WERI-Rb-1 (cell line): ENCODE data around the gene RSPH3.

Source experiments
- DNase-seq: peaks from one replicate; pipeline ENCODE4 v3.0.0-alpha.2; 2020
- H3K27ac ChIP-seq: fragments of 250-450 bp; sonication (Bioruptor Pico); 2 replicates; pipeline ENCODE4 v1.5.1; 2020; ENCODE audit warnings: mild to moderate bottlenecking, moderate library complexity
- H3K27me3 ChIP-seq: fragments of 250-450 bp; sonication (Bioruptor Pico); 2 replicates; pipeline ENCODE4 v1.5.1; 2021; ENCODE audit warnings: mild to moderate bottlenecking, low read depth, moderate library complexity; ENCODE audit not compliant: insufficient read depth, severe bottlenecking
- H3K36me3 ChIP-seq: fragments of 250-450 bp; sonication (Bioruptor Pico); 2 replicates; pipeline ENCODE4 v1.5.1; 2020; ENCODE audit warnings: mild to moderate bottlenecking, moderate library complexity
- H3K4me3 ChIP-seq: 2 replicates; pipeline ENCODE4 v1.5.1; 2011; ENCODE audit warnings: low read depth, mild to moderate bottlenecking, control low read depth, low read length
- H3K9me3 ChIP-seq: fragments of 250-450 bp; sonication (Bioruptor Pico); 2 replicates; pipeline ENCODE4 v1.5.1; 2021; ENCODE audit warnings: mild to moderate bottlenecking, moderate library complexity; ENCODE audit not compliant: severe bottlenecking
- CTCF ChIP-seq: IDR thresholded peaks from 2 replicates; pipeline ENCODE4 v1.5.1; 2011; ENCODE audit warnings: low read depth, mild to moderate bottlenecking, control low read depth, inconsistent platforms, low read length

The RSPH3 gene

DNA sequence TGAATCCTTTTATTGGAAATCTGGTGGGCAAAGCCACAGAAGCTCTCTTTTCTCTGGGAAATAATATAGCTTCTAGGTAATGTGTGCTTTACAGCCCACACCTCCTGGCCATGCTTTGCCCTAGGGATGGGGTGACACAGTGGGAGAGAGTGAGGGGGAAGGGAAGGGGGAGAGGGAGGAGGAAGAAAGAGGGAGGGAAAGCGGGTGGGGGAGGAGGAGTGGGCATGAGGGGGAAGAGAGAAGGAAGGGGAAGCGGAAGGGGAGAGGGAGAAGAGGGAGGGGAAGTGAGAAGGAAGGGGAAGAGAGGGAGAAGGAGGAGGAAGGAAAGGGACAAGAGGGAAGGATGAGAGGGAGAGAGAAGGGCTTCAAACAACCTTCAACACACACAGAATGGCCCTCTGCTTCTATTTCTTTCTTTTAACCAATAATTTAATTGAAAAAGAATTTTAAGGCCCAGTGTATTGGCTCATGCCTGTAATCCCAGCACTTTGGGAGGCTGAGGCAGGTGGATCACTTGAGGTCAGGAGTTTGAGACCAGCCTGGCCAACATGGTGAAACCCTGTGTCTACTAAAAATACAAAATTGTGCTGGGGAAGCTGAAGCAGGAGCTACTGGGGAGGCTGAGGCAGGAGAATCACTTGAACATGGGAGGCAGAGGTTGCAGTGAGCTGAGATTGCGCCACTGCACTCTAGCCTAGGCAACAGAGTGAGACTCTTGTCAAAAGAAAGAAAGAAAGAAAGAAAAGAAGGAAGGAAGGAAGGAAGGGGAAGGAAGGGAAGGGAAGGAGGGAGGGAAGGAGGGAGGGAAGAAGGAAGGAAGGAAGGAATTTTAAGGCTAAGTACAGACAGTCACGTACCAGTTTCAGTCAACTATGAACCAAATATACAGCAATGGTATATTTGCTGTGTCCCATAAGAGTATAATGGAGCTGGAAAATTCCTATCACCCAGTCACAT, 75.2 kb downstream of the RSPH3 start:
- no peak for TF ChIP-seq CTCF
- no peaks in the 10 kb centered on the region for H3K36me3 ChIP-seq
- H3K9me3 ChIP-seq: no peaks in the 10 kb centered on the region
- H3K27me3 ChIP-seq: no peaks in the 10 kb centered on the region
- H3K4me3 ChIP-seq: no peak overlapping the region
- H3K27ac ChIP-seq: no peak overlapping the region
- no peak for DNase-seq

DNA sequence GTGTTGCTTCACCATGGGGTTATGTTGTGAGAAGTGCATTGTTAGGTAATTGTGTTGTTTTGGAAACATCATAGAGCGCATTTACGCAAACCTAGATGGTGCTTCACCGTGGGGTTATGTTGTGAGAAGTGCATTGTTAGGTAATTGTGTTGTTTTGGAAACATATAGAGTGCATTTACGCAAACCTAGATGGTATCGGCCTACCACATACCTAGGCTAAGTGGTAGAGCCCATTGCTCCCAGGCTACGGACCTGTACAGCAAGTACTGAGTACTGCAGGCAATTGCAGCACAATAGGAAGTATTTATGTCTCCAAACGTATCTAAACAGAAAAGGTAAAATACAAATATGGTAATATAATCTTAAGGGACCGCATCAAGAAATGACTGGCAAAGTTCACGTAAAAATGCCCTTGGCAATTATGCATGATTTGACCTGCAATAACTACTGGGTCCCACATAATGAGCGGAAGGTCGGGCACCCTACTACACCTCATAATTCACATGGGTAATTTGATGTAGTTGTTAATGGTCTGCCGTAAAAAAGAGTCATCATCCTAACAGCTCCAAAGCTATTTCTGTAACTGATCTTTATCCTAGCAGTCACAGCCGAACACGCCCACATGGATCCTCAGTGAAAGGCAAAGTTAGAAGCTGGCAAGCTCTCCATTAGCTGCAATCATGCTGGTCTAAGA, 76.0 kb downstream of the RSPH3 start:
- TF ChIP-seq CTCF: no peak
- H3K4me3 ChIP-seq: no peak overlapping the region
- no peaks in the 10 kb centered on the region for H3K9me3 ChIP-seq
- no peak overlapping the region for H3K27ac ChIP-seq
- no peaks in the 10 kb centered on the region for H3K27me3 ChIP-seq
- H3K36me3 ChIP-seq: no peaks in the 10 kb centered on the region
- DNase-seq: no peak
